GM18526 (cell line): ENCODE measurements around the gene SLC17A2.

Source experiments
- POLR2A ChIP-seq: IDR thresholded peaks from 3 replicates; pipeline ENCODE4 v1.6.1; 2011; ENCODE audit not compliant: insufficient read length; ENCODE audit errors: extremely low read depth

SLC17A2 gene

DNA sequence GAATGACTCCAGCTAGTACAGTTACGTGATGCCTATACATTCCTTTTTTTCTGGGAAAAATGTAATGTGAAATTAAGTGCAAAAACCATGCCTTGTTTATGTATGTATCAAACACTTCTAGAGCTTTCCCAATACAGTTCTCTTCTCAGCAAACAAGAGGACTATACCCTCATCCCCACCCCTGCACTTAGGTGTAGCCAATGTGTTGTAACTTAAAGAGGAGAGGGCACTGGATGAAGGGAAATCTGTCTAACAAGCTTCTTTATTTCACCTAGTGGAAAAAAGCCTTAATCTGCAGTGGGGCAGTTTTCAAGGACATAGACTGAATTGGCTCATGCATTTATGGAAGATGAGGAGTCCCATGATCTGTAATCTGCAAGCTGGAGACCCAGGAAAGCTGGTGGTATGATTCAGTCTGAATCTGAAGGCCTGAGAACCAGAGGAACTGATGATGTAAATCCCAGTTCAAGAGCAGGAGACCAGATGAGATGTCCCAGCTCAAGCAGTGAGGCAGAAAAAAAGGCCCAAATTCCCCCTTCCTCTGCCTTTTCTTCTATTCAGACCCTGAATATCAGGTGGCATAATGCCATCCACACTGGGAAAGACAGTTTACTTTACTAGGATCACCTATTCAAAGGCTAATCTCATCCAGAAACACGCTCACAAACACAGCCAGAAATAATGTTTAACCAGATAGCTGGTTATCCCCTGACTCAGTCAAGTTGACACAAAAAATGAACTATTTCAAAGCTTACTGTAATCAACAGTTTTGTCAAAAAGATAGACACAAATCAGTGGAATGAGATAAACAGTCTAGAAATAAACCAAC, 30.7 kb downstream of the SLC17A2 start:
- no peak for TF ChIP-seq POLR2A

DNA sequence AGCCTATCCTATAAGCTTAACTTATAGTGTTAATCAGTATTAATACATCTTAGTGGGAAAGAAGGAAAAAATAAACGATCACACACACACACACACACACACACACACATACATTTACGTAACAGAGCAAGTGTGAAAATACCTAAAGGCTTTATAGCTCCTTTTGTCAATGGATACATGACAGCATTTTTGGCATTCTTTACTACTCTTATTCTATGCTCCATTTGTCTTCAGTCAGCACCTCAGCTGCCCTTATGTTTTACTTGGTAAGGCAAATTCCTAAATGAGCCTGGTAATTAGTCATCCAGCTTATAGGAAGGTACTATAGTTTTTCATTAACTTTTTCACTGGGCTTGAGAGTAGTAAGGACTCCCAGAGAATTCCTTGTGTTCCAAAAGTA, 31.4 kb downstream of the SLC17A2 start:
- TF ChIP-seq POLR2A, result no peak

DNA sequence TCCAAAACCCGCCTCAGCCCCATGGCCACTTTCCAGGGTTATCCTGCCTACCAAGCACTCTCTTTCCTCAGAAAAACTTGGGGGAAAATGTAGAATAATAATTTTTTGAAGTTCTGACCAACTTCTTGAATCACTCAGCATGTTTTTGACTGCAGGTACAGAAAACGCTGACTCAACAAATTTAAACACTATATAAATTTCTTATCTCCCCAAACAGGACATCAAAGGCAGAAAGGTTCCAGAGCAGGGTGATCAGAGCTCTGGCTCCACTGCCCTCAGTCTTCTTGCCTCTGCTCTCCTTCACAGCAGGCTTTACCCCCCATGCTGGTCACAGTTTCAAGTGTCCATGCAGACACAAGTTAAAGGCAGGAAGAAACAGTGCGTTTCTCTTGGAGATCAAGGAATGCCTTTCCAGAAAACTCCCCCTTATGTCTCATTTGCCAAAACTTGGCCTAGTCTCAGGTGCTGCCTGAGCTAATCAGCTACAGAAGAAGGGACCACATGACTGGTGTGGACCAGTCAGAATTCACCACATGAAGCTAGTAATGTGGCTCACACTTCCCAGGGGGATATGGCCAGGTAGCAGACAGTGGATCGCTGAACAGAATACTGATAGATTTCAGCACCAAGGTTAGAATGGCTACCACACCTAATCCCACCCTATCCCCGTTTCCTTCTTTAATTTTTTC, 32.1 kb downstream of the SLC17A2 start:
- no peak for TF ChIP-seq POLR2A

DNA sequence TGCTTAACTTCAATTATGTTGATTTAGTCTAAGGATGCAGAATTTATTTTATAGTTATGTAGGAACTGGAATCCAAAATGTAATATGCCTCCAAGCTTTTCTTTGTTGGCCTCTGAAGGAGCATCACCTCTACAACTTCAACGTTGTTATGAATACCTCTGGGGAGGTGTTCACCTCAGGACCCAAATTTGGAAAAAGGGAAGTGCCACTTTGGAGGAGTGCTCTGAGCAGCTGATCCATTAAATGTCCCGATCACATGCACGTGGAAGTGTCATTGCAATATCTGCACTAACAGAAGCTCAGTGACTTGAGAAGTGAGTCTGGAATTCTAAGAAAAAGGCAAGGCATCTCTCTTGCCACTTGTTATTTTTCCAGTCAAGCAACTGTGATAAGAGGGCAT, 34.2 kb downstream of the SLC17A2 start:
- no peak for TF ChIP-seq POLR2A

DNA sequence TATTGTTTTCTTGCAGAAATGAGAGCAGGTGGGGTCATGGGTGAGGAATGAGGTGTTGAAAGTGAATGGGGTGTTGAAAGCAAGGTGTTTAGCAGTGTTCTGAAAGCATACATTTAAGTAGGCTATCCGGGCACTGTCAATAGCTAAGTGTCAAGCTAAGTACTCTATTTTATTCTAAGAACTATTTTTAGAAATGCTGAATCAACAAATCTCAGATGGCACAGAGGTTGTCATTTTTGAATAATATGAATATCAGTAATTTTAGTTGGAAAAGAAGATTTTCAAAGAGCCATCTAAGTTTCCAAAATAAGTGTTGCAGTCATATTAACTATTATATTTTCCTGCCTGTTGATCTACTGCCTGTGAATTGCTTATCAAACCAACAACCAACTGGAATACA, 34.7 kb downstream of the SLC17A2 start:
- no peak for TF ChIP-seq POLR2A

DNA sequence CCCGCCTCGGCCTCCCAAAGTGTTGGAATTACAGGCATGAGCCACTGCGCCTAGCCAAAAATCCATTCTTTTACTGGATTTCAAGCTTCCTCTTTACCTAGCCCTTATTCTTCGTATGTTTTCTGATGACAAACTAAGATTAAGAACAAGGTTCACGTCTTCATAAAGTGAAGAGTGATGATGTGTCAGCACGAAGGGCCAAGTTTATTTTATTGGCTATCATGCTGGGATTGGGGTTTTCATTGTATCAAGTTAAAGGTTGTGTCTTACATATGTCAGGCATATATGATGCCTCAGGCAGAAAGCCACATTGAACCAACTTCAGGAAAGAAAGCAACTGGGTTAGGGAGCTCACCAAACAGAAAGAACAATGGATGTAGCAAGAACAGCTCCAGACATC, 36.7 kb downstream of the SLC17A2 start:
- TF ChIP-seq POLR2A, result no peak

DNA sequence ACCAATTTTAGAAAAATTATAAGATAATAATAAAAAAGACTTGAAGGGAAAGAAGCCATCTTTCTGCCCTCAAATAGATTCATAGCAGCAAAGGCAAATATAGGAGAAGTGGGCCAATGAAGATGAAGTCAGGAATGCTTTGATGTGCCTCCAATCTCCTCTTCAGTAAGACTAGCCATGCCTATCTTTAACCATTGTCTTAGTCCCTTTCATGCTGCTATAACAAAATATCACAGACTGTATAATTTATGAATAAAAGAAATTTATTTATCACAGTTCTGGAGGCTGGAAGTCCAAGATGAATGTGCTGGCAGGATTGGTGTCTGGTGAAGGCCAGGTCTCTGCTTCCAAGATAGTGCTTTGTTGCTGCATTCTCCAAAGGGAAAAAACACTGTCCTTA, 37.6 kb downstream of the SLC17A2 start:
- TF ChIP-seq POLR2A, result no peak

DNA sequence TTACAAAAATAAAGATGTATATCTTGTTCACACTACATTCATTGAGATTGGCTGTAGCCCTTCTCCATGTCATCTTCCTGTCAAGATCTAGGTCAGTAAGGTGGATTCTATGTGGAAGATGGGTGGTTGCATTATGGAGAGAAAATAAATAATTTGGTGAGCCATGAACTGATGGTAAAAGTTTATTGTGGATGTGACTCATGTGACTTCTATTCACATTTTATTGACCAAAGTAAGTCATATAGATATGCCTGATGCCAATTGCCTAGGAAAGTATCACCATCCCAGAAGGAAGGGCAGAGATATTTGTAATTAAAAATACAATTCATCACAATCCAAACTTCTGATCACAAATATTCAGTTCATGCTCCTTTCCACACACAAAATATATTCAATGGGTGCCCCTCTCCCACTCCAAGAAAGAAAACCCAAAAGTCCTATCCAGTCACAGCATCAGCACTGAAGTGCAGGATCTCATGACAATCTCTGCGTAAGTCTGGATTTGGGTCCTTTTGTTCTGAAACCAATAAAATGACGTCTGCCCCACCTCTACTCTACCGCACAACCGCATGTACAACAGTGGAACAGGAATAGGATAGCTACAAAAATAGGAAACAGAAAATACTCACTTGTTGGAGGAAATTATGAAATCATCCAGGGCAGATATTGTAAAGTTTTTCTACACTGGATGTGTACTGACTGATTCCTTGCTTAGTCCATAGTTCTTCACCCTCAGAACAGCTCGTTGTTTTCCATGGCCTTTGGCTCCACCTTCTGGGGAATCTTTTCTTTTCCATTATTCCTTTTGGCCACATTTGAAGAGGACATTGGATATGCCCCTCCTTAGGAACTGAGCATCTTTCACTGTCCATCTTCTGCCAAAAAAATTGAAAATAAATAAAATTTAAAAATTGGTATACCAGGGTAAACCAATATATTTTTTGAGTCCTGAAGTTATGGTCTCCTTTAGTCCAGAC, 40.3 kb downstream of the SLC17A2 start:
- TF ChIP-seq POLR2A, result no peak

DNA sequence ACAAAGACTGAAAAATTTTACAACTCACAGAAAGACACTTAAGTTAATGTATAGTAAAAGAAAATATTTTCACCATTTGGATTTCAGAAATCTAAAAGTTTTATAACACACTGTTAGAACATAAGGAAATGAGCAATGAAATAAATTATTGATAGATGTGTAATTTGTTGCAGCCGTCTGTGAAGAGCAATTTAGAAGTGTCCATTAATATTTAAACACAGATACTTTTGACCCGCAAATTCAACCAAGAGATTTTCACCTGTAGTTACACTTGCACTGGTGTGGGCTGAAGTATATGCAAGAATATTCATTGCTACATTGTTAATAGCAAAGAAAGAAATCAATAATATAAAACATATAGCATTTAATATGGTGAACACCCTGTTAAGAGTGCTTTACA, 41.9 kb downstream of the SLC17A2 start:
- TF ChIP-seq POLR2A, result no peak

DNA sequence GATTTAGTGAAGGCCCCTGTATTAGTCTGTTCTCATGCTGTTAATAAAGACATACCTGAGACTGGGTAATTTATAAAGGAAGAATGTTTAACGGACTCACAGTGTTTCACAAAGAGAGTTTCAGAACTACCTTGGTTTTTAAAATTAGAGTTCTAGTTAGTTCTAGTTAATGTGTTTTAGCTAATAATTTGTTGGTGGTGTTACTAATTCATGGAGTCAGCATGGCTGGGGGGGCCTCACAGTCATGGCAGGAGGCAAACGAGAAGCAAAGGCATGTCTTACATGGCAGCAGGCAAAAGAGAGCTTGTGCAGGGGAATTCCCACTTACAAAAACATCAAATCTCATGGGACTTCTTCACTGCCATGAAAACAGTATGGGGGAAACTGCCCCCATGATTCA, 44.4 kb downstream of the SLC17A2 start:
- TF ChIP-seq POLR2A, result no peak

DNA sequence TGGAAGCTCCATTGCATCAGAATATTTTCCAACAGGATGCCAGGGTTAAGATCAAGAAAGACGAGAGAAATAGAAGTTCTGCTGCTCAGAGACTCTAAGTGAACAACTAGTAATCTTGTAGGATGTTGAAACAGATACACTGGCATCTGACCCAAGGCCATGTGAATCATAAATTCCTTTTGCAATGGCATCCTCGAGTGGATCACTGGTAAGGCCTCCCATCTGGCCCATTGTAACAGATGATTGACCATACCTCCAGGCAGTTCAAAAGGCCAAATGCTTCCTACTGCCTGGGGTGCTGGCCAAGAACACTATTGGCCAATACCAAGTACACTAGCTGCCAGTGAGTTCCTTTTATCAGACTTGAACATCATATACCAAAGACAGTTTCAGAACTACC, 46.5 kb downstream of the SLC17A2 start:
- no peak for TF ChIP-seq POLR2A

DNA sequence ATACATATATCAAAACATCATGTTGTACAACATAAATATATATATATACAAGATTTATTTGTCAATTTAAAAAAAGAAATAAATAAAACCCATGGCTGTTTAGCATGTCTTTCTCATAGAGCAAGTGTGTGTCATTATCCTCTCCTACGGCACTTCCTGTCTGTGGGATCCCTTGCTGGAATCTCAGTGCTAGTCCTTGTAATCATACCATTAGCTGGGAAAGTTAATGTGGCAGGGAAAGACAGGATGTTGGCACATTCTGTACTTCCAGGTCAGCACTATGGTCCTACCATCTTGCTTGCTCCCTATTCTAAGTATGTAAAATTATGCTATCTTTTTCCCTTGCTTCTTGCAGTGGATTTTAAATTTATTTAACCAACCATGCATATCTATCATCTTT, 47.0 kb downstream of the SLC17A2 start:
- no peak for TF ChIP-seq POLR2A

DNA sequence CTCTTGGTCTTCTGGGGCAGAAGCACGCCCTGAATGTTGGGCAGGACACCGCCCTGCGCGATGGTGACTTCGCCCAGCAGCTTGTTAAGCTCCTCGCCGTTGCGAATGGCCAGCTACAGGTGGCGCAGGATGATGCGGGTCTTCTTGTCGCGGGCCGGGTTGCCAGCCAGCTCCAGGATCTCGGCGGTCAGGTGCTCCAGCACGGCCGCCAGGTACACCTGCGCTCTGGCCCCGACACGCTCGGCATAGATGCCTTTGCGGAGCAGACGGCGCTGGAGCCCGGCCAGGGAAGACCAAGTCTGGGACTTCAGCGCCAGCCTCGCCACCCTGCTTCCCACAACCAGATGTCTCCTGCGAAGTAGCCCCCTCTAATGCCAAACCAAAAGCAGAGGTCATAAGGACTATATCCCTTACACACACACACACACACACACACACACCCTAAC, 48.4 kb downstream of the SLC17A2 start:
- TF ChIP-seq POLR2A, result no peak

DNA sequence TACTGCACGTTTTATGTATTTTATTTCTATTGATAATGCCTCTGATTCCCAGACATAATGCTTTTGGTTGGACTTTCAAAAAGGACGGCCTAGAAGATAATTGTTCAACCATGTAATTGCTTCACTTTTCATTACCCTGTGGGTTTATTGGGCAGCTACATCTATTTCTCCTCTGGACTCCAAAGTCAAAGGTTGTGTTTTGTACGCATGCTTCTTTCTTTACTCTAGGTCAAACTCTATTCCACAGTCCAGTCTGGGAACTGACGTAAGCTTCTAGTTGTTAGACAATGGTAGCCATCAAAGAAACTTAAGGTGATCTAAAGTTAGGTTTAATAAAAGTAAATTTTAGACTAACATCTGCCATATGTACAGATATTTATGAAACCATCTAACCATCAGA, 49.9 kb downstream of the SLC17A2 start:
- TF ChIP-seq POLR2A, result no peak

DNA sequence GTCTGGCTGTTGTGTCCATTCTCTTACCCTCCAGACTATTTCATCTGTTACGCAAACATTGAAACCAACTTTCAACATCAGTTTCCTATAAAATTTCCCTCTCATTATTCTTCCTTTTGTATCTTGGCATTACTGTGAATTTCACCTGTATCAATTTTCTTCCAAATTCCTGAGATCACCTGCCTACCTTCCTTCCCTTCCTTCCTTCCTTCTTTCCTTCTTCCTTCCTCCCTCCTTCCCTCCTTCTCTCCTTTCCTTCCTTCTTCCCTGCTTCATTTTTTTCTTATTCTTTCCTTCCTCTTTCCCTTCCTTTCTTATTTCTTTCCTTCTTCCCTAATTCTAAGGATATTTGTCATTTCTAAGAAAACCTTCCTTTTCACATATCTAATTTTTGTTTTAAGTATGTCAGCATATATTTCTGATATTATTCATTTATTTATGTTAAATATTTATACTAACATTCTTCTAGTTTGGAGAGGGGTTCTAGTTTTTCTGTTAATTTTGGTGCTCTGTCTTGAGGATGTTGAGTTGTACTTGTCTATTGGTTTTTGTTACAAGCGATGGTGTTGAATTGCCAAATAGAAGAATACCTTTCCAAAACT, 51.7 kb downstream of the SLC17A2 start:
- no peak for TF ChIP-seq POLR2A
